Activated naive CD4-positive, alpha-beta T cell treated with Interleukin-2 at 50 U/mL for 16 hours (primary cell): Measurements from ENCODE around the gene GPRC5B.

ENCODE experiments used
- DNase-seq: peaks from one replicate; pipeline ENCODE4 v3.0.0-alpha.2; 2020

GPRC5B gene, protein sequence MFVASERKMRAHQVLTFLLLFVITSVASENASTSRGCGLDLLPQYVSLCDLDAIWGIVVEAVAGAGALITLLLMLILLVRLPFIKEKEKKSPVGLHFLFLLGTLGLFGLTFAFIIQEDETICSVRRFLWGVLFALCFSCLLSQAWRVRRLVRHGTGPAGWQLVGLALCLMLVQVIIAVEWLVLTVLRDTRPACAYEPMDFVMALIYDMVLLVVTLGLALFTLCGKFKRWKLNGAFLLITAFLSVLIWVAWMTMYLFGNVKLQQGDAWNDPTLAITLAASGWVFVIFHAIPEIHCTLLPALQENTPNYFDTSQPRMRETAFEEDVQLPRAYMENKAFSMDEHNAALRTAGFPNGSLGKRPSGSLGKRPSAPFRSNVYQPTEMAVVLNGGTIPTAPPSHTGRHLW

GRCh38 chr16:19884611-19885450 is at the start of gene GPRC5B:
Gene GPRC5B, minus strand, starts transcription at chr16:19884848. Its CDS starts 12,003 bp downstream, at chr16:19872845.
- peak; percentile 44 for DNase-seq

- DNase-seq: no peak
Observed at GRCh38 chr16:19933740-19934139, 49.1 kb upstream of the GPRC5B start.

- DNase-seq: no peak
Observed at GRCh38 chr16:19929062-19929511, 44.4 kb upstream of the GPRC5B start.

- no peak for DNase-seq
Observed at GRCh38 chr16:19928432-19928831, 43.8 kb upstream of the GPRC5B start.

DNA sequence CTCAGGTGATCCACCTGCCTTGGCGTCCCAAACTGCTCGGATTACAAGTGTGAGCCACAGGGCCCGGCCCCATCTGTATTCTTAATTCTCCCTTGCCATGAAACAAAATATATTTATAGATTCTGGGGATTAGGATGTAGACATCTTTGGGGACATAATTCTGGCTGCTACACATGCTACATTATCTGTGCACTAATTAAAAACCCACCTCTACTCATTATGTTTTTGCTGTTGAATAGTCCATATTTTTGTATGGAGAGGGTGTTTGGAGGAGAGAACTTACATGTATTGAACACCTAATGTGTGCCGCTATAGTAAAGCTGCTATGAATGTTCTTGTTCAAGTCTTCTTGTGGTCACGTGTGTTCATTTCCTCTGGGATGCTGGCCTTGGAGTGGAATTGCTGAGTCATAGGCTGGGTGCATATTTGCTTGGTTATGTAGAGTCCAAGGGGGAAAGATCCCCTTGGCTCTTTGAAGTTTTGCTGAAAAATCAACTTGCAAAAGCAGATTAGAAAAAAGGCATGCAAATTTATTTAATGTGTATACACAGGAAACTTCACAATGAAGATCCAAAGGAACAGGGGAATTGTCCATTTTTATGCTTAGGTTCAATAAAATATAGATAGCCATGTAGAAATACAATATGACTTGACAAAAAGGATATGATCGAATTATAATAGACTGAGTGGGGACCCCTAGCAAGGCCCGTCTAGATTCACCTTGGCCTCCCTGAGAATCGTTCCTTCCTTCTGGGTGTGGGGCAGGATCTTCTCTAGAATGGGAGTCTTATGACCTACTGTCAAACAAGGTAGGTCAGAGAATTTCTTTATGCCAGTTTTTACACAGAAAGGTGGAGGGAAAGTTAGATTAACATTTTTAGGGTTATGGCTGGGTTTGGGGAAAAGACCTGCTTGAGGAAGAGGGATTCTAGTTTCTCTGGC is 42.1 kb upstream of the GPRC5B start:
- DNase-seq: no peak

- DNase-seq: no peak
Observed at GRCh38 chr16:19923396-19923795, 38.7 kb upstream of the GPRC5B start.

DNA sequence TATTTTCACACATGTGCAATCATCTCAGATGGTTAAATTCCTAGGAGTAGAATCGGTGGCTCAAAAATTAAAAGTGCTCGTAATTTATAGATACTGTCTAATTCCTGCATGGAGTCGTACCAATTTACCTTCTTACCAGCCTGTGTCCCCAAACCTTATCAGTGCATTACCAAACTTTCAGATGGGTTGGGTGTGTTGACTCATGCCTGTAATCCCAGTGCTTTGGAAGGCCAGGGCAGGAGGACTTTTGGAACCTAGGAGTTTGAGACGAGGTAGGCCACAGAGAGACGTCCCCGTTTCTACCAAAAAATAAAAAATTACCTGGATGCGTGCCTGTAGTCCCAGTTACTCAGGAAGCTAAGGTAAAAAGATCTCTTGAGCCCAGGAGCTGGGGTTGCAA is 34.5 kb upstream of the GPRC5B start:
- no peak for DNase-seq

DNA sequence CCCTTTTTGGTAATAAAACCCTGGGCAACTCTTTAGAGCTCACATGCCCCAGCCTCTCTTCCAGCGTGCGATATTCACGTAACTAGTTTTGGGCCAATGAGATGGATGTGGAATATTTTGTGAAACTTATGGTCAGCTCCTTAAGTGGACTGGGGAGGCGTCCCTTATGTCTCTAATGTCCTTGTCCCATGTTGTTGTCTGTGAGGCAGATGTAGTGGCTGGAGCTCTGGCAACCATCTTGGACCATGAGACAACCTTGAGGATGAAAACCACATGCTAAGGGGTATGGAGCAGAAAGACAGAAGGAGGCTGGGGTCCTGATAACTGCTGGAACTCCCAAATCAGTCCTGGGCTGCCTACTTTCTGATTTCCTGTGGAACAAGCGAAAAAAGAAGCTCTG is 31.4 kb upstream of the GPRC5B start:
- DNase-seq: no peak

DNA sequence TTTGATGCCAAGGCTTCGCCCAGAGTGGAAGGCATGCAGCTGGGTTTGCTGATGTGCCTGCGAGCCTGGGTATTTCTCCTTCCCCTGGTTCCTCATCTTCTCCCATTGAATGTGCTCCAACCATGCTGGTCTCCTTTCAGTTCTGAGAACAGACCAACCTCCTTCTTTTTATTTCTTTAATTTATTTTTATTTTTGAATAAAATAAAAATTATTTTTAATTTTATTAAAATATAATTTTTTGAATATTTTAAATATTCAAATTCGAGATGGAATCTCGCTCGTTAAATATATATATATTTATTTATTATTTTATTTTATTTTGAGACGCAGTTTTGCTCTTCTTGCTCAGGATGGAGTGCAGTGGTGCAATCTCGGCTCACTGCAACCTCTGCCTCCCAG is 30.2 kb upstream of the GPRC5B start:
- no peak for DNase-seq

DNA sequence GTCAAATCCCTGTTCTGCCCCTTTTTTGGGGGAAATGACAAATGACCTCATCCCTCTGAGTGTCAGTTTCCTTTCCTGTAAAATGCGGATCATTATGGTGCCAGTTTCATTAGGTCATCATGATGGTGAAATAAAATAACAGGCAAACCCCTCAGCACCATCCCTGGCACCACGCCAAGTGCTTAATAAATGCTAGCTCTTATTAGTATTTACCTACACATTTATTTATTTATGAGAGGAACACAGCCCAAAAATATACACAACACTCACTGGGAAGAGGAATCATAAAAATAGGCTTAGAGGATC is 28.6 kb upstream of the GPRC5B start:
- no peak for DNase-seq

GRCh38 chr16:19912455-19913339 is 28.0 kb upstream of the GPRC5B start:
- DNase-seq: no peak

DNA sequence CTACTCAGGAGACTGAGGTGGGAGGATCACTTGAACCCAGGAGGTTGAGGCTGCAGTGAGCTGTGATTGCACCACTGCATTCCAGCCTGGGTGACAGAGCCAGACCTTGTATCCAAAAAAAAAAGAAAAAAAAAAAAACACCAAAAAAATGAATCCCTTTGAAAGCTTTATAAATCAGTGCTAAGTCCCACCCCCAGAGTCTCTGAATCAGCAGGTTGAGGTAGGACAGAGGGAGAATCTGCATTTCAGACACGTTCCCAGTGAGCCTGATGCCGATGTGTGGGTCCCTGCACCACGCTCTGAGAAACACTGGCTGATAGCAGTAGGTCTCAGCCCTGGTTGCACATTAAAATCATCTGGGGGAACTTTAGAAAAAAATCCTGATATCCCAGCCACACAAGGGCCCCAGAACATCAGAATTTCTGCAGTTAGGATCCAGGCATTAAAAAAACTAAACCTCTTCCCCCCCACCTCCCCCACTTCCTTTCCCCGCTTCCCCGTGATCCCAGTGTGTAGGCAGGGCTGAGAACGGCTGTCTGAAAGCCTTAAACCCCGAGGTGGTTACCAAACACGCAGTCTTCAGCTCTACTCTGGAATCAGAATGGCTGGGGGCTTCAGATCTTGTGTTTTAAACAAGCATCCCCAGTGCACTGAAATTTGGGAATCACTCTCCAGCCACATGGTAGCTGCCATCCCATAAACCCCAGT is 27.3 kb upstream of the GPRC5B start:
- DNase-seq: no peak

DNA sequence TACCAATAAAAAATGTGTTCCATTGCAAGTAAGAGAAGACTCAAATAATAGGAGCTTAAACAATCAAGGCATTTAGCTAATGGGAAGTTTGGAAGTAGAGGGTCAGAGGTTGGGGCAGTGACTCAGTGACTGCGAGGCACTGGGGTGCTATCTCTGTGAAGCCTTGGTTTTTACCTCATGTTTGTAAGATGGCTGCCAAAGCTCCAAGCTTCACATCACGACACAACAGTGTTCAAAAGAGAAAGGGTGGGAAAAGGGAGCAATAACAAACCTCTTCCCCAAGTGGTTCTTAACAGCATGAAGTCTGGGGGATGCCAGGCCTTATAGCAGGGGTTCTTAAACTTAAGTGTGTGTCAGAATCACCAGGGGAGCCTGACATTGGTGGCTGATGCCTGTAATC is 26.6 kb upstream of the GPRC5B start:
- DNase-seq: no peak

- no peak for DNase-seq
Observed at GRCh38 chr16:19909750-19910322, 25.2 kb upstream of the GPRC5B start.

GRCh38 chr16:19908921-19909320 is 24.3 kb upstream of the GPRC5B start:
- DNase-seq: no peak

GRCh38 chr16:19907161-19907992 is 22.7 kb upstream of the GPRC5B start:
- DNase-seq: peak; percentile 72

GRCh38 chr16:19901164-19901563 is 16.5 kb upstream of the GPRC5B start:
- no peak for DNase-seq

- DNase-seq: no peak
Observed at GRCh38 chr16:19899605-19899955, 14.9 kb upstream of the GPRC5B start.

DNA sequence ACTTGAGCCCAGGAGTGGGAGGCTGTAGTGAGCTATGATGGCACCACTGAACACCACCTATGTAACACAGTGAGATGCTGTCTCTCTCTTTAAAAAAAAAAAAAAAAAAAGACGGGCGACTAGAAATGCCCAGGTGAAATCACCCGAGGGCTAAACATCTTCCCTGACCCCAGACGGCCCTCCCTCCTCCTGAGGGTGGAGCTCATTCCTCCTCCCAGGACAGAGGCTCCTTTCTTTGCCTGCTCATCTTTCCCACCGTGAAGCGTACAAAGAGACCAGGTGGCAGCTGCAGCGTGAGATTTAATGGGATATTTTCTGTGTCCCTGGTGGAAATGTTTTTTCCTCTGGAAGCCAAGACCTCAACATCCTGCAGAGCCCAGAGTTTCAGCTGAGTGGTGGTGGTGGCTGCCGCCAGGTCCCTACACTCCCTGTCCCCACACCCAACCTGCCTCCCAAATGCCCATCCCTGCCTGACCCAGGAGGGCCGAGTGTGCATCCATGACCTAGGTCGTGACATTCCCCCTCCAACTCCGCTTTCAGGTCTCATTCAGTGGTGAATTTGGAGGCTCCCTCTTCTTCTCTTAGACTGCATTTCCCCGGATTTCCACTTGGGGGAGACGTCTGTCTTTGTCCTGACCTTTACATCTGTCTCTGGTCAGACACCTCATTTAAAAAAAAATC is 14.4 kb upstream of the GPRC5B start:
- DNase-seq: no peak

DNA sequence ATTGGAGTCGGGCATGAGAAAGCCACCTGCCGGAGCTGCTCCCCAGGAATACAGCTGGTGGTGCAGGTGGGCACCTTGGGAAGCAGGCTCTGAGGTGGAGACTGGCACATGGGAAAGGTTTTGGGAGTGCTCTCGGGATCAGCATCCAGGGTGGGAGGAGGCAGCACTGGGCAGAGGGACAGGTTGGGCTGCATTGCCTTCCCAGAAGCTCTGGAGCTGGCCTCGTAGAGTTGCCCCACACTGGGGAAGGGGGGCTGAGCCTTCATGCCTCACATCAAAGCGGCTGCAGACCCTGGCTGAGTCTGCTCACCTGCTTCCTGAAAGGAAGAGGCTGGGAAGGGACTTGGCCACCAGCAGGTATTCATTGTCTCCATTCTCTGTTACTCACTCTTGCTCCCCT is 13.5 kb upstream of the GPRC5B start:
- DNase-seq: no peak
